Peyer's patch (tissue), 4 donors: ENCODE results near the gene SHISA5. TPM values are rescaled to one million over a fixed set of nuclear protein-coding genes. Genes with fewer than 3 reads are reported as not detected.

Experiments
- DNase-seq, 3 donors: peaks; one replicate each; pipeline ENCODE4 v3.0.0-alpha.2; 2017 to 2019
- H3K27ac ChIP-seq, 4 donors: fragments of 200-600 bp; sonication (generic); one replicate each; pipeline ENCODE4 v1.5.1; 2016 to 2019
- H3K27me3 ChIP-seq, 2 donors: fragments of 200-600 bp; sonication (generic); one replicate each; pipeline ENCODE4 v1.5.1; 2019
- H3K36me3 ChIP-seq, 3 donors: fragments of 200-600 bp; sonication (generic); one replicate each; pipeline ENCODE4 v1.5.1; 2016 to 2019
- H3K4me1 ChIP-seq, 4 donors: fragments of 200-600 bp; sonication (generic); one replicate each; pipeline ENCODE4 v1.5.1; 2016 to 2019
- H3K4me3 ChIP-seq, 4 donors: fragments of 200-600 bp; sonication (generic); 1 replicate in 3 of 4; 2 replicates in 1 of 4; pipeline ENCODE4 v1.5.1; 2016 to 2019; ENCODE audit warnings: mild to moderate bottlenecking in 1 of 4
- H3K9me3 ChIP-seq, 4 donors: fragments of 200-600 bp; sonication (generic); one replicate each; pipeline ENCODE4 v1.5.1; 2016 to 2019; ENCODE audit warnings: mild to moderate bottlenecking in 1 of 4
- CTCF ChIP-seq, 6 experiments: fragments of 450-650 bp in 4 of 6; fragments of 200-600 bp in 2 of 6; sonication (generic) in 1 of 6; IDR thresholded peaks; one replicate each; pipeline ENCODE4 v1.5.1; 2017 to 2019; ENCODE audit warnings: antibody characterized with exemption in 6 of 6, mild to moderate bottlenecking in 3 of 6, moderate library complexity in 1 of 6
- POLR2A ChIP-seq, 2 donors: fragments of 450-650 bp; IDR thresholded peaks; one replicate each; pipeline ENCODE4 v1.5.1; 2017; ENCODE audit warnings: antibody characterized with exemption in 2 of 2, mild to moderate bottlenecking in 2 of 2, moderate library complexity in 2 of 2
- total RNA-seq, 4 donors: library from RNA; depleted of rRNA; stranded (reverse); fragments of >200 nt; gene quantifications; one replicate each; pipeline ENCODE4 v1.1.0, GENCODE V29; 2016

SHISA5 gene
- total RNA-seq, 4 donors from 2014 or later, result 60.2 to 149 (median 110) TPM

GRCh38 chr3:48518638-48519276 lies 14.8 kb upstream of the SHISA5 start:
- Histone ChIP-seq H3K4me3 (no peak overlapping the region), H3K4me1 (no peaks in the 10 kb centered on the region), H3K27ac (no peak overlapping the region), H3K9me3 (no peaks in the 10 kb centered on the region), H3K27me3 (no peaks in the 10 kb centered on the region), H3K36me3 (peaks cover 0 to 30% (median 0%) of the 10 kb centered on the region in 3 donors)
- DNase-seq, result no peak
- TF ChIP-seq POLR2A (IDR thresholded peaks at IDR 0.05) (no peak), CTCF (IDR thresholded peaks at IDR 0.05) (no peak)

- no peaks in the 10 kb centered on the region for H3K4me1 ChIP-seq
- H3K27ac ChIP-seq, result no peak overlapping the region
- H3K4me3 ChIP-seq, result no peak overlapping the region
- TF ChIP-seq POLR2A (IDR thresholded peaks at IDR 0.05), result no peak
- no peak for TF ChIP-seq CTCF (IDR thresholded peaks at IDR 0.05)
- H3K27me3 ChIP-seq, result no peaks in the 10 kb centered on the region
- H3K36me3 ChIP-seq, result peaks cover 0 to 23% (median 0%) of the 10 kb centered on the region in 3 donors
- no peaks in the 10 kb centered on the region for H3K9me3 ChIP-seq
- no peak for DNase-seq
These were observed 14.1 kb upstream of the SHISA5 start for GRCh38 chr3:48518069-48518468.

GRCh38 chr3:48516571-48516970 lies 12.6 kb upstream of the SHISA5 start:
- Histone ChIP-seq H3K27me3 (no peaks in the 10 kb centered on the region), H3K36me3 (peaks cover 0 to 16% (median 0%) of the 10 kb centered on the region in 3 donors), H3K4me1 (no peaks in the 10 kb centered on the region), H3K27ac (no peak overlapping the region), H3K9me3 (no peaks in the 10 kb centered on the region), H3K4me3 (no peak overlapping the region)
- no peak for TF ChIP-seq POLR2A (IDR thresholded peaks at IDR 0.05)
- no peak for TF ChIP-seq CTCF (IDR thresholded peaks at IDR 0.05)
- DNase-seq, result no peak

- Histone ChIP-seq H3K27ac (no peak overlapping the region), H3K9me3 (no peaks in the 10 kb centered on the region), H3K4me1 (no peaks in the 10 kb centered on the region), H3K27me3 (no peaks in the 10 kb centered on the region), H3K4me3 (no peak overlapping the region), H3K36me3 (peaks cover 0 to 4% (median 0%) of the 10 kb centered on the region in 3 donors)
- DNase-seq, result no peak
- TF ChIP-seq CTCF (IDR thresholded peaks at IDR 0.05) (no peak), POLR2A (IDR thresholded peaks at IDR 0.05) (no peak)
These were observed 10.7 kb upstream of the SHISA5 start for GRCh38 chr3:48514431-48515227.

GRCh38 chr3:48511551-48511950 lies 7.6 kb upstream of the SHISA5 start:
- Histone ChIP-seq H3K27ac (no peak overlapping the region), H3K4me3 (no peak overlapping the region), H3K36me3 (no peaks in the 10 kb centered on the region), H3K4me1 (no peaks in the 10 kb centered on the region), H3K27me3 (no peaks in the 10 kb centered on the region), H3K9me3 (no peaks in the 10 kb centered on the region)
- TF ChIP-seq CTCF (IDR thresholded peaks at IDR 0.05) (no peak), POLR2A (IDR thresholded peaks at IDR 0.05) (no peak)
- no peak for DNase-seq
